Testis (tissue), 2 donors: ENCODE data around the gene ACTR8.

Experiments
- POLR2A ChIP-seq: fragments of 450-650 bp; IDR thresholded peaks from one replicate; pipeline ENCODE4 v1.6.1; 2017; ENCODE audit warnings: antibody characterized with exemption, mild to moderate bottlenecking, moderate library complexity
- TF ChIP-seq, protein P1 (sequence below), 3 experiments: fragments of 450-650 bp in 2 of 3; fragments of 200-600 bp in 1 of 3; sonication (generic) in 1 of 3; IDR thresholded peaks; one replicate each; pipeline ENCODE4 v1.5.1; 2016 to 2019; ENCODE audit warnings: antibody characterized with exemption in 3 of 3, mild to moderate bottlenecking in 2 of 3, moderate library complexity in 1 of 3

DNA sequence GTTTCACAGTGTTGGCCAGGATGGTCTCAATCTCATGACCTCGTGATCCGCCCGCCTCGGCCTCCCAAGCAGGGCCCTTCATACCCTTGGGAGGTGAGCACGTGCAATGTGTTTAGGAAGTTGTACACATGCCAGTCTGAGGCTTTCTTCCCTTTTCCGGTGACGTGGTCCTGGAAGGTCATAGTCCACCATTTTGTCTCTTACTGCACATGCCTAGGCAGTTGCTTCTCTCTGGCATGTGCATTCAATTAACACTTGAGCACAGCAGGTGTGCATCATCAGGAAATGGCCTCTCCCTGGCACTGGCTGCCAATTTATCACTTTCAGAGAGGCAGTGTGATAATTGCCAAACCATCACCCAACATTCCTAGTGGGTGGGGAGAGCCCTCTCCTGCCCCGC, 31.4 kb upstream of the ACTR8 start:
- TF ChIP-seq, protein P1, sequence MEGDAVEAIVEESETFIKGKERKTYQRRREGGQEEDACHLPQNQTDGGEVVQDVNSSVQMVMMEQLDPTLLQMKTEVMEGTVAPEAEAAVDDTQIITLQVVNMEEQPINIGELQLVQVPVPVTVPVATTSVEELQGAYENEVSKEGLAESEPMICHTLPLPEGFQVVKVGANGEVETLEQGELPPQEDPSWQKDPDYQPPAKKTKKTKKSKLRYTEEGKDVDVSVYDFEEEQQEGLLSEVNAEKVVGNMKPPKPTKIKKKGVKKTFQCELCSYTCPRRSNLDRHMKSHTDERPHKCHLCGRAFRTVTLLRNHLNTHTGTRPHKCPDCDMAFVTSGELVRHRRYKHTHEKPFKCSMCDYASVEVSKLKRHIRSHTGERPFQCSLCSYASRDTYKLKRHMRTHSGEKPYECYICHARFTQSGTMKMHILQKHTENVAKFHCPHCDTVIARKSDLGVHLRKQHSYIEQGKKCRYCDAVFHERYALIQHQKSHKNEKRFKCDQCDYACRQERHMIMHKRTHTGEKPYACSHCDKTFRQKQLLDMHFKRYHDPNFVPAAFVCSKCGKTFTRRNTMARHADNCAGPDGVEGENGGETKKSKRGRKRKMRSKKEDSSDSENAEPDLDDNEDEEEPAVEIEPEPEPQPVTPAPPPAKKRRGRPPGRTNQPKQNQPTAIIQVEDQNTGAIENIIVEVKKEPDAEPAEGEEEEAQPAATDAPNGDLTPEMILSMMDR (IDR thresholded peaks at IDR 0.05) = no peak
- TF ChIP-seq POLR2A = no peak
